Measurements from ENCODE around the gene USP48.

Gene USP48

DNA sequence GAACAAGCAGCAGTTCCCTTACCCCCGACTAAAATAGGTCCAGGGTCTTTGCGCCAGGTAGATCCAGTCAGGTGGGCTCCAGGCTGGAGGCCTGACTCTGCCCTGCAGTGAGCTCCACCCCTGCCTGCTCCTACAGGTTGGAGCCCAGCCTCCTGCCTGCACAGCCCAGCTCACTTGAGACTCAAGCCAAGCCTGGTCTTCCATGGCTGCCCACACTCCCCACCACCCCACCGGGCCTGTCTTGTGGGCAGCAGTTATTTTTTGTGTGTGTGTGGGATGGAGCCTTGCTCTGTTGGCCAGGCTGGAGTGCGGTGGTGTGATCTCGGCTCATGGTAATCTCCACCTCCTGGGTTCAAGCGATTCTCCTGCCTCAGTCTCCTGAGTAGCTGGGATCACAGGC lies 142.3 kb downstream of the USP48 start:
- no peak for TF ChIP-seq CTCF (IDR thresholded peaks at IDR 0.05; ENCODE audit: low read depth, low read length, missing control alignments)
- H3K4me3 ChIP-seq (replicated peaks; ENCODE audit: low read depth, low read length): no peak overlapping the region
- DNase-seq (ENCODE audit: extremely low read depth, low read depth): no peak

DNA sequence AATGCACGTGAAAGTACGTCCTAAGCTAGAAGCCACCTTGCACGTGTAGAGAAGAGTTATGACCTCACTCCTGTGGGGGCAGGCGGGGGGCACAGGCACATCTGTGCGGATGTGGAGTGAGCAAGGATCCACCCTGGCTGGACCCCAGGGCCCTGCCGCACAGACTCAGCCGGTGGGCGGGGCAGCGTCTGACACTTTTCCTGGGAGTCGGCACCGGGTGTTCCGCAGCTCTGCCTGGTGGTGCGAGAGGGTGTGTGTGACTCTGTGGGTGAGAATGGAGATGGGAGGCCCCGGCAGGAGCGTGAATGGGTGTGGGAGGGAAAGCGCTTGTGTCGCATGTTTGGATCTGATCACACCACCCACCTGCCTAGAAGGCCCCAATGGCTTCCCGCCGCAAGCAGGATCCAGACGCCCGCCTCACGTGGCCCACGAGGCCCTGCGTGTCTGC lies 143.3 kb downstream of the USP48 start:
- H3K4me3 ChIP-seq (replicated peaks; ENCODE audit: low read depth, low read length): no peak overlapping the region
- DNase-seq (ENCODE audit: extremely low read depth, low read depth): no peak
- no peak for TF ChIP-seq CTCF (IDR thresholded peaks at IDR 0.05; ENCODE audit: low read depth, low read length, missing control alignments)

GRCh38 chr1:21638531-21639341 lies 144.2 kb downstream of the USP48 start:
- H3K4me3 ChIP-seq (replicated peaks; ENCODE audit: low read depth, low read length): no peak overlapping the region
- DNase-seq (ENCODE audit: extremely low read depth, low read depth): no peak
- no peak for TF ChIP-seq CTCF (IDR thresholded peaks at IDR 0.05; ENCODE audit: low read depth, low read length, missing control alignments)

DNA sequence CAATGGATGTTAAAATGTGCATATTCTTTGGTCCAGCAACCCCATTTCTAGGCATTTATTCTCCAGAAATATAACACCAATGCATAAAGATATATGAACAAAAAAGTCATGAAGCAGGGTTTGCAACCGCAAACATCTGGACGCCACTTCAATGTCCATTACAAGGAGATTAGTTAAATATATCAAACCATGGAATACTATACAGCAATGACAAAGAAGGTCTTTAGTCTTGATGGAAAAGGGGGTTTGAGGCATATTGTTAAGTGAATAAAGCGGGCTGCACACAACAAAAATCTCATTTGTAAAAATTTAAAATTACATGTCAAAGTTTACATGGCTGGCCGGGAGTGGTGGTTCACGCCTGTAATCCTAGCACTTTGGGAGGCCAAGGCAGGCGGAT lies 145.4 kb downstream of the USP48 start:
- TF ChIP-seq CTCF (IDR thresholded peaks at IDR 0.05; ENCODE audit: low read depth, low read length, missing control alignments): no peak
- no peak for DNase-seq (ENCODE audit: extremely low read depth, low read depth)

DNA sequence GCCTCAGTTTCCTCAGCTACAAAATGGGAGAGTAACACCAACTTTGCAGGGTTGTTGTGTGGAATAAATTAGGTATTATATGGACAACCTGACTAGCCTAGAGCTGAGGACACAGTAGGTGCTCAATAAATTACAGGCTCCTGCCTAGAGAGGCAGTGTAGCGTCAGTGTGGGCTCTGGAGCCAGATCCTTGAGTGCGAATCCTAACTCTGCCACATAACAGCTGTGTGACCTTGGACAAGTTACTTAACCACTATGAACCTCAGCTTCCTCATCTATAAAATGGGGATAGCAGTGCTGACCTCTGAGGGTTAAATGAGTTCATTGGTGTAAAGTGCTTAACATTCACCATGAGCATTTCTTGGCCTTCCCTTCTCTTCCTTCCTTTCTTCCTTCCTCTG lies 146.9 kb downstream of the USP48 start:
- no peak overlapping the region for H3K4me3 ChIP-seq (replicated peaks; ENCODE audit: low read depth, low read length)
- TF ChIP-seq CTCF (IDR thresholded peaks at IDR 0.05; ENCODE audit: low read depth, low read length, missing control alignments): no peak
- DNase-seq (ENCODE audit: extremely low read depth, low read depth): no peak

More for the DNA sequence above, 145.4 kb downstream of the USP48 start:
- H3K4me3 ChIP-seq (replicated peaks; ENCODE audit: low read depth, low read length): no peak overlapping the region

DNA sequence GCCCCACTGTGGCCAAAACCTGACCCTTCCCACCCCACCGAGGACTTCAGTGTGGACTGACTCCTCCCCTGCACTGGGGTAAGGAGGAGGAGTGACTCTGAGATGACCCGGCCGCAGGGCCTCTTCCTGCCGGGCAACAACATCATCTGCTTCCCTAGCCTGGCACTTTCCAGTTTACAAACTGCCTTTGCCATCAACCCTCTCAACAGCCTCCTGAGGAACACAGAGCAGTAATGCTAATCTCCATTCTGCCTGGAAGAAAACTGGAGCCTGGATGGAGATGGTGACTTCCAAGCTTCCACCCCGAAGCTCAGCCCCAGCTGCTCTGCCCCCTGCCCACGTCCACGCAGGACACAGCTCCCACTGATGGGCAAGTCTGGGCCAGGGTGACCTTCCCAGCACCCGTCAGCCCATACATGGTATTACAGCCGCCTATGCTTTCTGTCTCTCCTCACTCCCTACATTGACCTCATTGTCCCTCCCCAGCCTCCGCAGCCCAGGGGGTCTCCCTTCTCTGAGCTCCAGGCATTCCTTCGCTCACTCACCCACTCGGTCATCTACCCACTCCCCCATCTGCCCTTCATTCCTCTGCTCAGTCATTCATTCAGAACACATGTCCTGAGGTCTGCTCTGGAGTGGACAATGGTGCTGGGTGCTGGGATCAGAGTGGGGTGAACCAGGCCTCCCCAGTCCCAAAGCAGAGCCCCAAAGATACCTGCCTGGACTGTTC lies 148.0 kb downstream of the USP48 start:
- no peak for TF ChIP-seq CTCF (IDR thresholded peaks at IDR 0.05; ENCODE audit: low read depth, low read length, missing control alignments)
- DNase-seq (ENCODE audit: extremely low read depth, low read depth): no peak
- no peak overlapping the region for H3K4me3 ChIP-seq (replicated peaks; ENCODE audit: low read depth, low read length)
